ENCODE data around the gene FXYD5. TPM values are rescaled to one million over a fixed set of nuclear protein-coding genes. Genes with fewer than 3 reads are reported as not detected.

FXYD5 gene
- total and polyA plus RNA-seq, 9 of the 15 experiments (the other 6 are each of a cell fraction or from before 2014, with no cell fraction given), result 104 to 537 (median 174) TPM

GRCh38 chr19:35124098-35125060, 30.2 kb upstream of the FXYD5 start (continued):
- TF ChIP-seq SIN3A (IDR thresholded peaks at IDR 0.05; ENCODE audit: borderline replicate concordance in 2 of 2, control insufficient read depth in 1 of 2, low read depth in 2 of 2, low read length in 2 of 2) (no peak), PTBP1 (IDR thresholded peaks at IDR 0.05; ENCODE audit: low read depth, low read length) (no peak), ZKSCAN3 (CRISPR knock-in tag; IDR thresholded peaks at IDR 0.05) (no peak), ZNF561 (CRISPR knock-in tag; conservative IDR thresholded peaks at IDR 0.05) (no peak), ZNF184 (CRISPR knock-in tag; IDR thresholded peaks at IDR 0.05) (no peak), PBX2 (CRISPR knock-in tag; IDR thresholded peaks at IDR 0.05; ENCODE audit: low read depth) (no peak), PBX2 (tag; conservative IDR thresholded peaks at IDR 0.05; ENCODE audit: low read depth) (no peak), PHF21A (IDR thresholded peaks at IDR 0.05; ENCODE audit: borderline replicate concordance, low read depth) (no peak), MCM3 (IDR thresholded peaks at IDR 0.05) (no peak), NKRF (IDR thresholded peaks at IDR 0.05; ENCODE audit: borderline replicate concordance) (no peak), SNRNP70 (optimal IDR thresholded peaks at IDR 0.05; ENCODE audit: low read depth, low read length) (no peak), MAFK (IDR thresholded peaks at IDR 0.05; ENCODE audit: low read length) (no peak), GABPB1 (CRISPR knock-in tag; IDR thresholded peaks at IDR 0.05) (peak; percentile 54; the same call in 1 of the 2 replicates), RBM22 (IDR thresholded peaks at IDR 0.05; ENCODE audit: low read depth, low read length, poor library complexity, severe bottlenecking) (no peak), CBX2 (IDR thresholded peaks at IDR 0.05; ENCODE audit: insufficient read depth, low read length, poor library complexity, severe bottlenecking) (no peak), ZBTB34 (CRISPR knock-in tag; IDR thresholded peaks at IDR 0.05) (no peak), ZNF511 (CRISPR knock-in tag; IDR thresholded peaks at IDR 0.05) (no peak), CEBPG (CRISPR knock-in tag; IDR thresholded peaks at IDR 0.05) (no peak), CEBPG (tag; conservative IDR thresholded peaks at IDR 0.05 in 1 of 2, IDR thresholded peaks at IDR 0.05 in 1 of 2) (no peak)
